IPS-NIHi7 (cell line): ENCODE measurements around the gene MEOX1.
A peak's percentile ranks its signal among the peaks of the same experiment; 100 is the strongest.

ENCODE experiments used
- DNase-seq: peaks from one replicate; pipeline ENCODE4 v3.0.0; 2012; ENCODE audit warnings: mixed read lengths; ENCODE audit errors: extremely low spot score

The MEOX1 gene

GRCh38 chr17:43680461-43680860 lies 18.7 kb upstream of the MEOX1 start:
- DNase-seq = no peak

GRCh38 chr17:43679911-43680310 lies 18.2 kb upstream of the MEOX1 start:
- no peak for DNase-seq

GRCh38 chr17:43679401-43679800 lies 17.7 kb upstream of the MEOX1 start:
- DNase-seq = no peak

GRCh38 chr17:43676471-43676870 lies 14.7 kb upstream of the MEOX1 start:
- no peak for DNase-seq

GRCh38 chr17:43674394-43674793 lies 12.7 kb upstream of the MEOX1 start:
- no peak for DNase-seq

- peak; percentile 74 for DNase-seq
These were observed 12.0 kb upstream of the MEOX1 start for GRCh38 chr17:43673516-43674323.

- DNase-seq = no peak
These were observed 10.2 kb upstream of the MEOX1 start for GRCh38 chr17:43671755-43672519.

GRCh38 chr17:43671031-43671692 lies 9.4 kb upstream of the MEOX1 start:
- DNase-seq = no peak

- no peak for DNase-seq
These were observed 8.9 kb upstream of the MEOX1 start for GRCh38 chr17:43670645-43671030.

- peak; percentile 57 for DNase-seq
These were observed 8.4 kb upstream of the MEOX1 start for GRCh38 chr17:43669971-43670644.

GRCh38 chr17:43667947-43668348 lies 6.2 kb upstream of the MEOX1 start:
- no peak for DNase-seq

GRCh38 chr17:43667506-43667905 lies 5.8 kb upstream of the MEOX1 start:
- DNase-seq = no peak

- no peak for DNase-seq
These were observed 4.2 kb upstream of the MEOX1 start for GRCh38 chr17:43665937-43666236.

- DNase-seq = peak; percentile 51
These were observed 3.6 kb upstream of the MEOX1 start for GRCh38 chr17:43665084-43665936.

- DNase-seq = no peak
These were observed 2.4 kb upstream of the MEOX1 start for GRCh38 chr17:43664096-43664495.

GRCh38 chr17:43663383-43663782 lies 1.7 kb upstream of the MEOX1 start:
- no peak for DNase-seq

- DNase-seq = no peak
These were observed 855 bp upstream of the MEOX1 start for GRCh38 chr17:43662413-43663141.

- DNase-seq = no peak
These were observed 767 bp downstream of the MEOX1 start for GRCh38 chr17:43660816-43661493.

GRCh38 chr17:43659823-43660617 lies 1.7 kb downstream of the MEOX1 start:
- no peak for DNase-seq
